Neuronal stem cell (in vitro differentiated cells): ENCODE data around the gene PXDN.
A peak's percentile ranks its signal among the peaks of the same experiment; 100 is the strongest.

Source experiments
- DNase-seq: peaks from one replicate; pipeline ENCODE4 v3.0.0-alpha.2; 2013; ENCODE audit warnings: low spot score
- H2AFZ ChIP-seq: one replicate; pipeline ENCODE4 v1.6.1; 2013; ENCODE audit warnings: mild to moderate bottlenecking, low read length, inconsistent platforms
- H2AK5ac ChIP-seq: 2 replicates; pipeline ENCODE4 v1.6.1; 2013; ENCODE audit warnings: low read depth, mild to moderate bottlenecking, inconsistent platforms, low read length, moderate library complexity, mixed read lengths
- H2BK120ac ChIP-seq: 2 replicates; pipeline ENCODE4 v1.6.1; 2013; ENCODE audit warnings: low read depth, mild to moderate bottlenecking, inconsistent platforms, low read length, moderate library complexity, mixed read lengths
- H2BK12ac ChIP-seq: one replicate; pipeline ENCODE4 v1.6.1; 2013; ENCODE audit warnings: low read length, inconsistent platforms
- H2BK15ac ChIP-seq: 2 replicates; pipeline ENCODE4 v1.6.1; 2013; ENCODE audit warnings: mild to moderate bottlenecking, low read length, inconsistent platforms, mixed read lengths
- H2BK5ac ChIP-seq: one replicate; pipeline ENCODE4 v1.6.1; 2013; ENCODE audit warnings: inconsistent platforms, mild to moderate bottlenecking, low read length, moderate library complexity
- H3K14ac ChIP-seq: one replicate; pipeline ENCODE4 v1.6.1; 2013; ENCODE audit warnings: low read length, inconsistent platforms
- H3K18ac ChIP-seq: 2 replicates; pipeline ENCODE4 v1.6.1; 2013; ENCODE audit warnings: low read length, inconsistent platforms
- H3K23ac ChIP-seq: 2 replicates; pipeline ENCODE4 v1.6.1; 2013; ENCODE audit warnings: low read depth, mild to moderate bottlenecking, mixed read lengths, low read length, inconsistent platforms; ENCODE audit not compliant: poor library complexity
- H3K27ac ChIP-seq: replicated peaks from 3 replicates; pipeline ENCODE4 v1.5.1; 2013; ENCODE audit warnings: low read length, inconsistent platforms
- H3K27me3 ChIP-seq, 3 experiments: 2 replicates each; pipeline ENCODE4 v1.6.1; 2013; ENCODE audit warnings: low read length in 3 of 3, mild to moderate bottlenecking in 2 of 3, inconsistent platforms in 1 of 3, low read depth in 1 of 3, mixed read lengths in 1 of 3, moderate library complexity in 1 of 3; ENCODE audit not compliant: control insufficient read depth in 3 of 3, insufficient read depth in 3 of 3
- H3K36me3 ChIP-seq, 2 donors: replicated peaks in 1 of 2; 2 replicates each; pipeline ENCODE4 v1.6.1; 2013; ENCODE audit warnings: low read length in 2 of 2; ENCODE audit not compliant: control insufficient read depth in 2 of 2, insufficient read depth in 2 of 2
- H3K4ac ChIP-seq: 2 replicates; pipeline ENCODE4 v1.6.1; 2013; ENCODE audit warnings: inconsistent platforms, mild to moderate bottlenecking, low read length, moderate library complexity
- H3K4me1 ChIP-seq, 2 donors: 1 replicate in 1 of 2; 2 replicates in 1 of 2; pipeline ENCODE4 v1.6.1; 2013; ENCODE audit warnings: low read length in 2 of 2, low read depth in 1 of 2; ENCODE audit not compliant: control insufficient read depth in 2 of 2, insufficient read depth in 1 of 2
- H3K4me2 ChIP-seq: one replicate; pipeline ENCODE4 v1.6.1; 2013; ENCODE audit warnings: mild to moderate bottlenecking, low read length, inconsistent platforms; ENCODE audit not compliant: insufficient read depth, poor library complexity, severe bottlenecking
- H3K4me3 ChIP-seq, 2 donors: 2 replicates each; pipeline ENCODE4 v1.5.1; 2013; ENCODE audit warnings: low read length in 2 of 2, mild to moderate bottlenecking in 2 of 2, inconsistent platforms in 1 of 2, moderate library complexity in 1 of 2
- H3K79me1 ChIP-seq: one replicate; pipeline ENCODE4 v1.6.1; 2013; ENCODE audit warnings: low read depth, mild to moderate bottlenecking, inconsistent platforms, low read length, moderate library complexity
- H3K9ac ChIP-seq: one replicate; pipeline ENCODE4 v1.6.1; 2013; ENCODE audit warnings: mild to moderate bottlenecking, low read depth, low read length, inconsistent platforms; ENCODE audit not compliant: poor library complexity
- H3K9me3 ChIP-seq, 2 donors: replicated peaks in 1 of 2; 2 replicates each; pipeline versions ENCODE3 to v1.6.1; 2013; ENCODE audit warnings: low read length in 2 of 2, mild to moderate bottlenecking in 2 of 2, inconsistent platforms in 1 of 2, low read depth in 1 of 2, mixed read lengths in 1 of 2, moderate library complexity in 1 of 2; ENCODE audit not compliant: control insufficient read depth in 2 of 2, insufficient read depth in 1 of 2
- H4K8ac ChIP-seq: one replicate; pipeline ENCODE4 v1.6.1; 2013; ENCODE audit warnings: low read depth, mild to moderate bottlenecking, inconsistent platforms, low read length, moderate library complexity
- H4K91ac ChIP-seq: one replicate; pipeline ENCODE4 v1.6.1; 2013; ENCODE audit warnings: low read length, low read depth, mild to moderate bottlenecking, inconsistent platforms; ENCODE audit not compliant: poor library complexity
- WGBS, 2 donors: extraction: QIAGEN DNeasy Blood & Tissue Kit; methylation state at CpG; one replicate each; pipeline ENCODE4 v1.1.7; 2013; ENCODE audit warnings: missing lambda C conversion rate in 2 of 2, mixed read lengths in 1 of 2; ENCODE audit not compliant: insufficient read length in 2 of 2, insufficient replicate concordance in 1 of 2; ENCODE audit errors: extremely low coverage in 2 of 2; 5-methylcytosine and 5-hydroxymethylcytosine counted together

The PXDN gene

GRCh38 chr2:1660656-1661640 lies 83.4 kb downstream of the PXDN start:
- Histone ChIP-seq H4K8ac (no peak overlapping the region), H2AFZ (no peak overlapping the region), H3K9ac (no peak overlapping the region), H3K14ac (no peak overlapping the region), H3K27ac (no peak overlapping the region), H3K27me3 (no peaks in the 10 kb centered on the region), H4K91ac (no peak overlapping the region), H3K79me1 (no peaks in the 10 kb centered on the region), H3K36me3 (peaks cover 0 to 47% of the 10 kb centered on the region in 2 donors), H3K4me1 (peaks cover 0 to 2% of the 10 kb centered on the region in 2 donors), H3K4me2 (no peak overlapping the region), H2BK15ac (no peak overlapping the region), H3K4ac (no peak overlapping the region), H3K23ac (no peak overlapping the region), H3K9me3 (no peaks in the 10 kb centered on the region), H2BK120ac (no peak overlapping the region), H2BK5ac (no peak overlapping the region), H3K18ac (no peak overlapping the region), H2BK12ac (no peak overlapping the region), H3K4me3 (peak overlapping the region in 1 of 2 donors; percentile 36), H2AK5ac (no peak overlapping the region)
- DNase-seq = no peak
- no CpG with 5 or more reads among the region's 21 CpGs for WGBS, 2 donors

- H3K27me3 ChIP-seq = no peaks in the 10 kb centered on the region
- H3K4me1 ChIP-seq = peaks cover 0 to 2% of the 10 kb centered on the region in 2 donors
- no peak overlapping the region for H2BK120ac ChIP-seq
- H3K4ac ChIP-seq = no peak overlapping the region
- no peak overlapping the region for H2BK15ac ChIP-seq
- H3K23ac ChIP-seq = no peak overlapping the region
- H3K4me2 ChIP-seq = no peak overlapping the region
- H2AK5ac ChIP-seq = no peak overlapping the region
- no peak overlapping the region for H3K27ac ChIP-seq
- H2AFZ ChIP-seq = no peak overlapping the region
- H3K14ac ChIP-seq = no peak overlapping the region
- no peak overlapping the region for H3K9ac ChIP-seq
- no peaks in the 10 kb centered on the region for H3K79me1 ChIP-seq
- no peak overlapping the region for H4K8ac ChIP-seq
- H3K18ac ChIP-seq = no peak overlapping the region
- no peak for DNase-seq
- H3K4me3 ChIP-seq = no peak overlapping the region
- peaks cover 0 to under 1% of the 10 kb centered on the region in 2 donors for H3K9me3 ChIP-seq
- H3K36me3 ChIP-seq = peaks cover 0 to 45% of the 10 kb centered on the region in 2 donors
- no peak overlapping the region for H2BK12ac ChIP-seq
- WGBS, 2 donors = no CpG with 5 or more reads among the region's 16 CpGs
- no peak overlapping the region for H4K91ac ChIP-seq
- no peak overlapping the region for H2BK5ac ChIP-seq
Observed at GRCh38 chr2:1659951-1660565, 84.3 kb downstream of the PXDN start.

GRCh38 chr2:1658394-1659151 lies 85.7 kb downstream of the PXDN start:
- no CpG with 5 or more reads among the region's 26 CpGs for WGBS, 2 donors
- peaks cover 0 to 3% of the 10 kb centered on the region in 2 donors for H3K9me3 ChIP-seq

More at GRCh38 chr2:1658394-1659151, 85.7 kb downstream of the PXDN start:
- H3K4ac ChIP-seq = no peak overlapping the region
- no peak for DNase-seq
- peak overlapping the region; percentile 44 for H3K18ac ChIP-seq
- H3K14ac ChIP-seq = no peak overlapping the region
- H4K8ac ChIP-seq = no peak overlapping the region
- no peak overlapping the region for H2BK5ac ChIP-seq
- no peak overlapping the region for H3K4me2 ChIP-seq
- H3K9ac ChIP-seq = no peak overlapping the region
- no peaks in the 10 kb centered on the region for H3K4me1 ChIP-seq
- H2BK120ac ChIP-seq = no peak overlapping the region
- no peak overlapping the region for H4K91ac ChIP-seq
- no peak overlapping the region for H3K23ac ChIP-seq
- H3K79me1 ChIP-seq = peaks cover 2% of the 10 kb centered on the region
- H2AK5ac ChIP-seq = no peak overlapping the region
- H3K27ac ChIP-seq = no peak overlapping the region
- H3K27me3 ChIP-seq = peaks cover 0 to 2% (median 0%) of the 10 kb centered on the region in 3 experiments
- no peak overlapping the region for H2BK15ac ChIP-seq
- H2BK12ac ChIP-seq = no peak overlapping the region
- H3K4me3 ChIP-seq = no peak overlapping the region
- H3K36me3 ChIP-seq = peaks cover 0 to 41% of the 10 kb centered on the region in 2 donors
- no peak overlapping the region for H2AFZ ChIP-seq
